NB4 (cell line): ENCODE measurements around the gene CA5A.
A peak's percentile ranks its signal among the peaks of the same experiment; 100 is the strongest.

Experiments
- DNase-seq: peaks from one replicate; pipeline ENCODE4 v3.0.0; 2010; ENCODE audit warnings: low read depth
- H3K4me3 ChIP-seq: one replicate; pipeline ENCODE4 v1.5.1; 2011; ENCODE audit warnings: mild to moderate bottlenecking, low read depth, low read length, moderate library complexity
- CTCF ChIP-seq: IDR thresholded peaks from one replicate; pipeline ENCODE4 v1.5.1; 2012; ENCODE audit warnings: low read depth, low read length
- MAX ChIP-seq: IDR thresholded peaks from 2 replicates; pipeline ENCODE4 v1.6.1; 2011; ENCODE audit warnings: low read depth, low read length
- MYC ChIP-seq: IDR thresholded peaks from 2 replicates; pipeline ENCODE4 v1.6.1; 2011; ENCODE audit warnings: low read depth, low read length
- POLR2A ChIP-seq: IDR thresholded peaks from 2 replicates; pipeline ENCODE4 v1.6.1; 2011; ENCODE audit warnings: mild to moderate bottlenecking; ENCODE audit not compliant: insufficient read length; ENCODE audit errors: extremely low read depth

The CA5A gene

GRCh38 chr16:87963400-87963799 is 27.1 kb upstream of the CA5A start:
- no peak for DNase-seq
- H3K4me3 ChIP-seq: no peak overlapping the region
- TF ChIP-seq CTCF (no peak), POLR2A (no peak), MAX (no peak), MYC (no peak)

- no peak for DNase-seq
- TF ChIP-seq CTCF (no peak), MYC (no peak), MAX (no peak)
- H3K4me3 ChIP-seq: no peak overlapping the region
Measured at GRCh38 chr16:87961623-87962022, 25.3 kb upstream of the CA5A start.

GRCh38 chr16:87960852-87961251 is 24.5 kb upstream of the CA5A start:
- H3K4me3 ChIP-seq: no peak overlapping the region
- TF ChIP-seq MAX: no peak
- TF ChIP-seq CTCF: no peak
- DNase-seq: no peak

- H3K4me3 ChIP-seq: no peak overlapping the region
Measured at GRCh38 chr16:87960296-87960695, 24.0 kb upstream of the CA5A start.

GRCh38 chr16:87959391-87959990 is 23.2 kb upstream of the CA5A start:
- peak; percentile 37 for DNase-seq
- H3K4me3 ChIP-seq: no peak overlapping the region
- no peak for TF ChIP-seq MYC
- no peak for TF ChIP-seq MAX
- no peak for TF ChIP-seq CTCF
- no peak for TF ChIP-seq POLR2A

More at GRCh38 chr16:87960296-87960695, 24.0 kb upstream of the CA5A start:
- TF ChIP-seq POLR2A (no peak), MAX (no peak)
- DNase-seq: no peak

- TF ChIP-seq POLR2A (no peak), MAX (no peak), MYC (no peak), CTCF (no peak)
- no peak for DNase-seq
- H3K4me3 ChIP-seq: no peak overlapping the region
Measured at GRCh38 chr16:87958632-87959031, 22.3 kb upstream of the CA5A start.
